HEK293T (cell line): Measurements from ENCODE around the gene NSA2.
"Not testable (repeated sequence)": the region's sequence is repeated elsewhere in the genome, so short reads cannot be mapped to it uniquely, and the experiment has no call there.

ENCODE experiments used
- CTCF ChIA-PET: fragments of 350-600 bp; formaldehyde crosslinking; extraction: SDS; loops from one replicate; lab custom pipeline; 2021; ENCODE audit warnings: antibody characterized with exemption, inconsistent platforms; lab: Yijun Ruan, JAX
- POLR2A ChIA-PET: fragments of 350-600 bp; formaldehyde crosslinking; extraction: SDS; loops from one replicate; lab custom pipeline; 2020; ENCODE audit warnings: antibody characterized with exemption, inconsistent platforms; lab: Yijun Ruan, JAX
- DNase-seq: peaks from one replicate; pipeline ENCODE4 v3.0.0; 2012; ENCODE audit warnings: mixed read lengths; ENCODE audit errors: extremely low spot score
- ARNT ChIP-seq: fragments of 450-650 bp; IDR thresholded peaks from 2 replicates; pipeline ENCODE4 v1.6.1; 2017; ENCODE audit warnings: mild to moderate bottlenecking
- BHLHE40 ChIP-seq: fragments of 450-650 bp; IDR thresholded peaks from 2 replicates; pipeline ENCODE4 v1.6.1; 2016; ENCODE audit warnings: mild to moderate bottlenecking, moderate library complexity, borderline replicate concordance
- CTBP1 ChIP-seq: fragments of 450-650 bp; IDR thresholded peaks from 2 replicates; pipeline ENCODE4 v1.6.1; 2016; ENCODE audit warnings: borderline replicate concordance
- ELF4 ChIP-seq: fragments of 450-650 bp; IDR thresholded peaks from 2 replicates; pipeline ENCODE4 v1.6.1; 2017; ENCODE audit warnings: antibody characterized with exemption
- FOXA1 ChIP-seq: fragments of 450-650 bp; IDR thresholded peaks from 2 replicates; pipeline ENCODE4 v1.6.1; 2016; ENCODE audit warnings: mild to moderate bottlenecking
- FOXK2 ChIP-seq: fragments of 450-650 bp; IDR thresholded peaks from 2 replicates; pipeline ENCODE4 v1.6.1; 2016; ENCODE audit warnings: mild to moderate bottlenecking
- FOXM1 ChIP-seq: fragments of 450-650 bp; IDR thresholded peaks from 2 replicates; pipeline ENCODE4 v1.6.1; 2017; ENCODE audit warnings: mild to moderate bottlenecking, borderline replicate concordance
- HDGF ChIP-seq: fragments of 450-650 bp; IDR thresholded peaks from 2 replicates; pipeline ENCODE4 v1.6.1; 2017; ENCODE audit warnings: antibody characterized with exemption, borderline replicate concordance
- L3MBTL2 ChIP-seq: fragments of 450-650 bp; conservative IDR thresholded peaks from 2 replicates; pipeline ENCODE4 v1.6.1; 2016; ENCODE audit warnings: mild to moderate bottlenecking
- LEF1 ChIP-seq: fragments of 450-650 bp; IDR thresholded peaks from 2 replicates; pipeline ENCODE4 v1.6.1; 2017; ENCODE audit warnings: mild to moderate bottlenecking, borderline replicate concordance
- NFRKB ChIP-seq: fragments of 450-650 bp; IDR thresholded peaks from 2 replicates; pipeline ENCODE4 v1.6.1; 2016; ENCODE audit warnings: mild to moderate bottlenecking, moderate library complexity
- SP1 ChIP-seq: fragments of 450-650 bp; IDR thresholded peaks from 2 replicates; pipeline ENCODE4 v1.6.1; 2017
- SUZ12 ChIP-seq: fragments of 450-650 bp; IDR thresholded peaks from 2 replicates; pipeline ENCODE4 v1.6.1; 2016; ENCODE audit warnings: mild to moderate bottlenecking
- TARDBP ChIP-seq: fragments of 450-650 bp; IDR thresholded peaks from 2 replicates; pipeline ENCODE4 v1.6.1; 2016
- ZNF384 ChIP-seq: fragments of 450-650 bp; IDR thresholded peaks from 2 replicates; pipeline ENCODE4 v1.6.1; 2016
- TF ChIP-seq, protein P1 (sequence below): fragments of 450-650 bp; IDR thresholded peaks from 2 replicates; pipeline ENCODE4 v1.6.1; 2016

Gene NSA2

DNA sequence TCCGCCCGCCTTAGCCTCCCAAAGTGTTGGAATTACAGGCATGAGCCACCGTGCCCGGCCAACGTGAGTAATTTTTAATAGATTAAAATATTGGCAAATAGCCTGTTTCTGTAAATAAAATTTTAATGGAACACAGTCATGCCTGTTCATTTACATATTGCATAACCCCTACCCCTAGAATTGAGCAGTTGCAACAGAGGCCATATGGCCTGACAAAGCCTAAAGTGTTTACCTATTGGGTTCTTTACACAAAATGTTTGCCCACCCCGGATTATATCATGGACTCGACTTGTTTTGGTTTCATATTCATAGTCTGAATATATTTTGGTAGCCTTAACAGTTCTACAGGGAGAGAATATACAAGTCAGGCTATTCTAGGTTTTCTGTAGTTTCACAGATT lies 5.3 kb downstream of the NSA2 start:
- TF ChIP-seq ZNF384 (no peak), TARDBP (no peak), L3MBTL2 (no peak), FOXM1 (no peak), ARNT (no peak), HDGF (no peak), SP1 (no peak), ELF4 (no peak), SUZ12 (no peak)
- TF ChIP-seq, protein P1, sequence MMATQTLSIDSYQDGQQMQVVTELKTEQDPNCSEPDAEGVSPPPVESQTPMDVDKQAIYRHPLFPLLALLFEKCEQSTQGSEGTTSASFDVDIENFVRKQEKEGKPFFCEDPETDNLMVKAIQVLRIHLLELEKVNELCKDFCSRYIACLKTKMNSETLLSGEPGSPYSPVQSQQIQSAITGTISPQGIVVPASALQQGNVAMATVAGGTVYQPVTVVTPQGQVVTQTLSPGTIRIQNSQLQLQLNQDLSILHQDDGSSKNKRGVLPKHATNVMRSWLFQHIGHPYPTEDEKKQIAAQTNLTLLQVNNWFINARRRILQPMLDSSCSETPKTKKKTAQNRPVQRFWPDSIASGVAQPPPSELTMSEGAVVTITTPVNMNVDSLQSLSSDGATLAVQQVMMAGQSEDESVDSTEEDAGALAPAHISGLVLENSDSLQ, result no peak
- CTCF ChIA-PET, result interaction anchor here (0.6 kb wide), 1 partner anchor 8 kb away, joined by 3 read pairs; no protein-coding TSS in a partner anchor
- POLR2A ChIA-PET, result no interaction called here
- DNase-seq, result no peak

DNA sequence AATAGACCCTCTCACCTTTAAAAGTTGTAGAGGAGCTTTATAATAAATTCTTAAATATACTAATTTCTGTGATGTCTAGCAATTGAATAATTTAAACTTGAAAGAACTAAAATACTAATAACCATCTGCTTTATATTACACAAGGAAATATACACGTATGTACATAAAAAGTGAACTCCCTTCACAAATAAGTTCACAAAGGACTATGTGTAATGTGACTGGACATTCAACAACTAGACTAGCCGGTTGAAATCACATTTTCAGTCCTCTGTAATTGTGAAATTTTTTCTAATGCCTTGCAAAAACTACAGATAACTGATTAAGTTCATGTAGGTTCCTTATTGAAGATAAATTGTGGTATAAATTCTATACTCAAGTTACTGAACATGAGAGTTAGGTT lies 11.6 kb downstream of the NSA2 start:
- no peak for DNase-seq
- ChIA-PET POLR2A (no interaction called here), CTCF (no interaction called here)
- no peak for TF ChIP-seq NFRKB
- no peak for TF ChIP-seq BHLHE40
- TF ChIP-seq L3MBTL2, result no peak
- TF ChIP-seq HDGF, result no peak
- no peak for TF ChIP-seq ELF4
- TF ChIP-seq ZNF384, result no peak
- TF ChIP-seq SUZ12, result no peak
- TF ChIP-seq FOXK2, result no peak
- no peak for TF ChIP-seq LEF1
- TF ChIP-seq ARNT, result no peak
- TF ChIP-seq SP1, result no peak
- TF ChIP-seq FOXM1, result no peak
- no peak for TF ChIP-seq FOXA1
- TF ChIP-seq TARDBP, result no peak

DNA sequence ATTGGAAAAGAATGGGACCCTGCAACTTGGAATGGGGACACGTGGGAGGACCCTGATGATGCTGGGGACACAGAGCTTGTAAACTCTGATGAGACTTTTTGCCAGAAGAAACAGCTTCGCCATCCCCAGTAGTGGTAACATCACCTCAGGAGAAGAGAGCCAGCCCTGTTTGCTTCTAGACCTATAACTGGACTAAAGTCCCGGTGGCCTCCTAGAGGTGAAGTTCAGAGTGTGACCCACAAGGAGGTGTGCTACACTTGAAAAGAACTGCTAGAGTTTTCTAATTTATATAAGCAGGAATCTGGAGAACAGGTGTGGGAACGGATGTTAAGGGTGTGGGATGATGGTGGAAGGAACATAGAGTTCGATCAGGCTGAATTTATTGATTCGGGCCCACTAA lies 19.8 kb downstream of the NSA2 start:
- TF ChIP-seq LEF1 (no peak), FOXM1 (no peak), CTBP1 (no peak), FOXA1 (no peak), SUZ12 (no peak), ELF4 (no peak), NFRKB (no peak), L3MBTL2 (no peak), BHLHE40 (no peak), ZNF384 (no peak), FOXK2 (no peak), HDGF (no peak), TARDBP (no peak), ARNT (no peak), SP1 (no peak)
- TF ChIP-seq, protein P1, result no peak
- ChIA-PET CTCF (no interaction called here), POLR2A (no interaction called here)
- no peak for DNase-seq

DNA sequence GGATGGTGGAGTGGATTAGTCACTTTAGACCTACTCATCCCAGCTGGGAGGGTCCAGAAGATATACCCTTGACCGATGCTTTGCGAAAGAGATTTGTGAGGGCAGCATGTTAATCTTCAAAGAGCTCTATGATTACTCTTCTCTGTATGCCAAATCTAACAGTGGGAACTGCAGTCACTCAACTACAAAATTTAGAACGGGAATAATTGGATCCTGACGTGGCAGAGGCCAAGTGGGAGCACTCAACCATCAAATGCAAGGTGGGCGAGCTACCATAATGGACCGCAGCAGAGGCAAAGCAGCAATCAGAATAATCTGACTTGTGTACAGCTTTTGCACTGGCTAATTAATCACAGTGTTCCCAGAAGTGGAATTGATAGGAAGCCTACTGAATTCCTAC lies 20.4 kb downstream of the NSA2 start:
- DNase-seq, result no peak
- TF ChIP-seq SUZ12 (no peak), FOXM1 (no peak), BHLHE40 (no peak), LEF1 (no peak), FOXA1 (no peak), SP1 (no peak), ARNT (no peak), ELF4 (no peak), CTBP1 (no peak), TARDBP (no peak), HDGF (no peak), FOXK2 (no peak), L3MBTL2 (no peak), ZNF384 (no peak), NFRKB (no peak)
- TF ChIP-seq, protein P1, result no peak
- ChIA-PET CTCF (no interaction called here), POLR2A (no interaction called here)

DNA sequence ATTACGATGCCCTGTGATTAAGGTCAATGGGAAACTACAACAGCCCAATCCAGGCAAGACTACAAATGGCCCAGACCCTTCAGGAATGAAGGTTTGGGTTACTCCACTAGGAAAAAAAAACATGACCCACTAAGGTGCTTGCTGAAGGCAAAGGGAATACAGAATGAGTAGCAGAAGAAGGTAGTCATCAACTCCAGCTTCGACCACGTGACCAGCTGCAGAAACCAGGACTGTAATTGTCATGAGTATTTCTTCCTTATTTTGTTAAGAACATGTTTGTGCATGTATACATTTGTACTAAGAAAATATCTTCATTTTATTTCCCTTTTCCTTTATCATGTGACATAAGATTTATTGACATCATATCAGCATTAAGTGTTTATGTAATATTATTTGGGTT lies 24.6 kb downstream of the NSA2 start:
- DNase-seq, POLR2A ChIA-PET, CTCF ChIA-PET: not testable (repeated sequence)

DNA sequence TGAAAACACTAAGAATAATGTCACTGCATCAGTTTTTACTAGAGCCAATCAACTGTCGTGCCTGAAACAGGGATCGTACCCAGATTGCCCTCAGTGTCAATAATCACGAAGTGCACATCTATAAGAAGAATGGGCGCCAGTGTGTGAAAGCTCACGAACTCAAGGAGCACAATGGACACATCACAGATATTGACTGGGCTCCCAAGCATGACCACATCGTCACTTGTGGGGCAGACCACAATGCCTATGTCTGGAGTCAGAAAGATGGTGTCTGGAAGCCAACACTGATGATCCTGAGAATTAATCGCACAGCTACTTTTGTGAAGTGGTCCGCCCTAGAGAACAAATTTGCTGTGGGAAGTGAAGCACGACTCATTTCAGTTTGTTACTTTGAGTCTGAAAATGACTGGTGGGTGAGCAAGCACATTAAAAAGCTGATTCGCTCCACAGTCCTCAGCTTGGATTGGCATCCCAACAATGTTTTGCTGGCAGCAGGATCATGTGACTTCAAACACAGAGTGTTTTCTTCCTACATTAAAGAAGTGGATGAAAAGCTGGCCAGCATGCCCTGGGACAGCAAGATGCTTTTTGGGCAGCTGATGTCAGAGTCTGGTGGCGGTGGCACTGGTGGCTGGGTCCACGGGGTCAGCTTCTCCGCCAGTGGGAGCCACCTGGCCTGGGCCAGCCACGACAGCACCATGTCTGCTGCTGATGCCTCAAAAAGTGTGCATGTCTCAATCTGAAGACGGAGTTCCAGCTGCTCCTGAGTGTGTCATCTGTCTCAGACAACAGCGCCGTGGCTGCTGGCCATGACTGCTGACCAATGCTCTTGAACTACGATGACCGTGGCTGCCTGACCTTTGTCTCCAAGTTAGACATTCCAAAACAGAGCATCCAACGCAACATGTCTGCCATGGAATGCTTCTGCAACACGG lies 32.2 kb downstream of the NSA2 start:
- DNase-seq, result no peak
- POLR2A ChIA-PET, result no interaction called here
- TF ChIP-seq, protein P1, result no peak
- TF ChIP-seq ZNF384 (no peak), ELF4 (no peak), TARDBP (no peak), ARNT (no peak), HDGF (no peak), FOXK2 (no peak), LEF1 (no peak), NFRKB (no peak), SP1 (no peak), FOXA1 (no peak), SUZ12 (no peak), L3MBTL2 (no peak), CTBP1 (no peak), BHLHE40 (no peak), FOXM1 (no peak)
- CTCF ChIA-PET, result no interaction called here
